ENCODE results near the gene GNB1. TPM values are rescaled to one million over a fixed set of nuclear protein-coding genes. Genes with fewer than 3 reads are reported as not detected.

GNB1 gene
- total RNA-seq, 1 donor from 2014 or later: 398 TPM

DNA sequence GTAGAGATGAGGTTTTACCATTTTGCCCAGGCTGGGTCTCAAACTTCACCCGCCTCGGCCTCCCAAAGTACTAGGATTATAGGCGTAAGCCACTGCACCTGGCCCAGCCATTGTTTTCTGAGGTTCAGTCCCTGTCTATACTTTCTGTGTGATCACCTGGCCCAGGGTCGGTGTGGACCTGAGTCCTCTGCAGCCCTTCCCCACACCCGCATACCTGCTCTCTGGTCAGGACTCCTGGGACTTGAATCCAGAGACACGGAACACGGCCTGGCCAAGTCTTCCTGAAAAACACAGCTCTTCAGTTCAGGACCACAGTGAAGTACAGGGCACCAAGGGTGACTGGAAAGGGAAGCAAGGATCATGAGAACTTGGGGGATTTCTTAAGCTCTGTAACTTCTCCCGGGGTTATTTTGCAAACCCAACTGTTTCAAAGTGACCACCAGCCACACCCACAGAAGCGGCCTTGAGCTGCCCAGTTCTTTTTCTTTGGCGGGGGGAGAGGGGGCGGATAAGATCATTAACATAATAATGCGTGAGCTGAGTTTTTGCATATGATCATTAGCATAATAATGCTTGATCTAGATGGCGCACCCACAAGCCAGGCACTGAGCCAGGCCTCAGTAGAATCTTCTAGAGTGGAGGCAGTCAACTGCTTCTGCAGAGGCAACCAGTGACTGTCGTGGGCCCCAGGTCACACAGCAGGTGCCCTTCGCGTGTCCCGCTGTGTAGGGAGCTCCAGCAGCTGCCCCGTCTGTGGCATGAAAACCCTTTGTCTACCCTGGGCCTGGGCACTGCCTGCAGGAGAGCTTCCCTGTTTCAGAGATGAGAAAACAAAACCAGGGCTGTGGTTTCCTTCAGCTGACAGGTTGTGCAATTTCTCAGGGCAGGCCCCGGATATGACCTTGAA, 110.9 kb downstream of the GNB1 start:
- Mint-ChIP-seq H3K36me3 (ENCODE audit: low read depth) (peaks cover 12% of the 10 kb centered on the region), H3K27me3 (ENCODE audit: insufficient read depth) (no peaks in the 10 kb centered on the region), H3K9me3 (no peaks in the 10 kb centered on the region), H3K27ac (peak overlapping the region; percentile 87), H3K4me3 (peak overlapping the region; percentile 78), H3K4me1 (ENCODE audit: low read depth) (peaks cover 56% of the 10 kb centered on the region)
- intact Hi-C loops (cut with micrococcal nuclease): loop anchor here (2.0 to 5.0 kb wide), 4 partner anchors 42 to 127 kb away; partner anchors contain the start of genes CDK11A and GNB1
- DNase-seq (ENCODE audit: low spot score): peak; percentile 66

DNA sequence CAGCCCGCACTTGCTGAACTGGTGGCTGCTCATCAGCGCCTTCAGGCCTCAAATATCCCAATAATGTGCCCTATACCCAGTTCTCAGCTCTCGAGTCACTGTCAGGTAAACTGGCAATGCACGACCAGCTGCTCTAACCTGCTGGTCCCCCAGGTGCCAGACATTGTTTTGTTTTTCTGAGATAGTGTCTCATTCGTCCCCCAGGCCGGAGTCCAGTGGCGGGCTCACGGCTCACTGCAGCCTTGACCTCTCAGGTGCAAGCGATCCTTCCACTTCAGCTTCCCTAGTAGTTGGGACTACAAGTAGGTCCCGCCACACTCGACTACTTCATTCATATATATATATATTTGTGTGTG, 111.6 kb downstream of the GNB1 start:
- intact Hi-C loops (cut with micrococcal nuclease): loop anchor here (2.0 to 5.0 kb wide), 2 partner anchors 43 to 54 kb away; partner anchors contain the start of gene CDK11A
- H3K27me3 Mint-ChIP-seq (ENCODE audit: insufficient read depth): no peaks in the 10 kb centered on the region
- peaks cover 56% of the 10 kb centered on the region for H3K4me1 Mint-ChIP-seq (ENCODE audit: low read depth)

DNA sequence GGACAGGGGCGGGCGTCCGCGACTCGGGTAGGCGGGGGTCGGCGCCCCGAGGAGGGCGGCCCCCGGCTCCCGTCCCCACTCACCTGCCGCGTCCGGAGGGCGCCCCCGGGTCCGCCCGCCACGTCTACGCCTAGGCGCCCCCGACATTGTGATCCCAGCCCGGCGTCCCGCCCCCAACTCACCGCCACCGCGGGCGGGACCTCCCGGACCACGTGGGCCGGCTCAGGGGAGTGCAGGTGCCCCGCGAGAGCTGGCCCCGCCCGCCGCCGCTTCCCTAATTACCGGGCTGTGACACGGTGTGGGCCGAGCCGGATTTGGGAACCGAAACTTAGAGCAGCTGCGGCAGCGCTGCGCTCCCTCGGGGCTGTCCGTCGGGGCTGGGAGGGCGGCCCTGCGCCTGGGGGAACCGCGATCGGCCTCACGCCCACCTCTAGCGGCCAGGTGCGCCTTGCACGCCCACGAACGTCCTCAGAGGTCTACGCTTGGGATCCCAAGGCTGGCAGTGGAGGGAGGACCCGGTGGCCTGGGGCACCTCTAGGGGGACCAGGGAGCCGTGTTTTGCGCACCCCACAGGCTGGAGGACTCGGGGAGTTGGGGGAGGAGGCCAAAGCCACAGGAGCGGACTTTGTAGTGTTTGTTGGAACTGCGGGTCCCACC, 112.1 kb downstream of the GNB1 start:
- H3K27me3 Mint-ChIP-seq (ENCODE audit: insufficient read depth): no peaks in the 10 kb centered on the region
- H3K4me1 Mint-ChIP-seq (ENCODE audit: low read depth): peaks cover 56% of the 10 kb centered on the region
- H3K9me3 Mint-ChIP-seq: no peaks in the 10 kb centered on the region
- intact Hi-C loops (cut with micrococcal nuclease): loop anchor here (2.0 to 5.0 kb wide), 2 partner anchors 44 to 54 kb away; partner anchors contain the start of gene CDK11A
- peak; percentile 81 for DNase-seq (ENCODE audit: low spot score)
- H3K36me3 Mint-ChIP-seq (ENCODE audit: low read depth): peaks cover 12% of the 10 kb centered on the region
- H3K27ac Mint-ChIP-seq: peak overlapping the region; percentile 87
- H3K4me3 Mint-ChIP-seq: peak overlapping the region; percentile 78

More for the DNA sequence above, 111.6 kb downstream of the GNB1 start:
- no peak for DNase-seq (ENCODE audit: low spot score)
- H3K9me3 Mint-ChIP-seq: no peaks in the 10 kb centered on the region
- peak overlapping the region; percentile 78 for H3K4me3 Mint-ChIP-seq
- H3K36me3 Mint-ChIP-seq (ENCODE audit: low read depth): peaks cover 12% of the 10 kb centered on the region
- peak overlapping the region; percentile 87 for H3K27ac Mint-ChIP-seq

DNA sequence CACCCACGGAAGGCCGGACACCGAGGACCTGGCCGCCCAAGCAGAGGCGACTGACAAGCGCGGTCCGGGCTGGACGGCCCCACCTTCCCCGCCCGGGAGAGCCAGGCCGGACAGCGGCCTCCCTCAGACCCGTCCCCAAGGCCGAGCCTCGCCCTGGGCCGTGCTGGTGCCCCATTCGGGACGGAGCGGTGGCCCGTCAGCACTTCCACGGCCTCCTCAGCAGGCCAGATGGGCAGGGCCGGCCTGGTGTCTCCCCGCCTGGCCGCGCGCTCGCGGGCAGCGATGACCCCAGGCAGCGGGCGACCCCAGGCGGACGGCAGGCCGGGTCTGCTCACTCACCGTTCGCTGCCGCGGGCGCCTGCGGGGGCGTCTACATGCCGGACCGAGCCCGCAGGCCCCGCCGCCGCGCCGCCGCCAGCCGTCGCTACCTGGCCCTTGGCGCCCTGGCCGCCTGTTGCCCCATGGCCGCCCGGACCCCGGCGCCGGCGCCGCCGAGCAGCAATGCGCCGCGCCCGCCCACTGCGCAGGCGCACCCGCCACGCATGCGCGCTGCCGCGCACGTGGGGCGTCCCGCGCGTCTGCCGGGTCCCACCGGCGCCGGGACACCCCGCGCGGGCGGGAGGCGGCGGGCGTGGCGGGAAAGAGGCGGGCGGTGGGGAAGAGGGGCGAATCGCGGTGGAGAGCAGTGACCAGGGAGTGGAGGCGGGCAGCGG, 112.8 kb downstream of the GNB1 start, which contains the start of gene NADK:
Gene NADK (minus strand): TSS at position 521 of the 713 bp plus-strand sequence. CDS start 13,064 bp downstream, outside the sequence.
- Mint-ChIP-seq H3K36me3 (ENCODE audit: low read depth) (peaks cover 12% of the 10 kb centered on the region), H3K4me3 (peak within 1 kb of the TSS; percentile 90), H3K4me1 (ENCODE audit: low read depth) (peaks cover 53% of the 10 kb centered on the region), H3K27me3 (ENCODE audit: insufficient read depth) (no peaks in the 10 kb centered on the region), H3K27ac (peak within 1 kb of the TSS; percentile 87), H3K9me3 (no peaks in the 10 kb centered on the region)
- intact Hi-C loops (cut with micrococcal nuclease): loop anchor here (2.0 to 5.0 kb wide), 2 partner anchors 44 to 53 kb away; partner anchors contain the start of gene CDK11A
- DNase-seq (ENCODE audit: low spot score): peak; percentile 81

DNA sequence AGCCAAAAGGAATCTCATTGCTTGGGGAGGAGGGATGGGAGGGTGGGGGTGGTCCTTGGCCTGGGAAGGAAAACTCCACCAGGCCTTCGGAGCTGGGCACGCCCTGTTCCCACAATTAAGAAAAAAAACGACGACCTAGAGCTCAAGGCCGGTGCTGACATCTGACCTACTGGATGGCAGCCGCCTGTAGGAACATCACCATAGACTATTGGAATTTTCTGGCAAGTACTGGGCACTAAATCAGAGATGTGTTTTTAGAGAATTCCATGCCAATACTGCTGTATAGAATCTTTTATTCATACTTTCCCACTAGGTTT, 113.3 kb downstream of the GNB1 start:
- intact Hi-C loops (cut with micrococcal nuclease): loop anchor here (5.0 kb wide), 1 partner anchor 45 kb away; no protein-coding TSS in a partner anchor
- H3K36me3 Mint-ChIP-seq (ENCODE audit: low read depth): peaks cover 15% of the 10 kb centered on the region
- peak overlapping the region; percentile 87 for H3K27ac Mint-ChIP-seq
- H3K27me3 Mint-ChIP-seq (ENCODE audit: insufficient read depth): no peaks in the 10 kb centered on the region
- DNase-seq (ENCODE audit: low spot score): no peak
- peak overlapping the region; percentile 90 for H3K4me3 Mint-ChIP-seq
- no peaks in the 10 kb centered on the region for H3K9me3 Mint-ChIP-seq
- H3K4me1 Mint-ChIP-seq (ENCODE audit: low read depth): peaks cover 50% of the 10 kb centered on the region

DNA sequence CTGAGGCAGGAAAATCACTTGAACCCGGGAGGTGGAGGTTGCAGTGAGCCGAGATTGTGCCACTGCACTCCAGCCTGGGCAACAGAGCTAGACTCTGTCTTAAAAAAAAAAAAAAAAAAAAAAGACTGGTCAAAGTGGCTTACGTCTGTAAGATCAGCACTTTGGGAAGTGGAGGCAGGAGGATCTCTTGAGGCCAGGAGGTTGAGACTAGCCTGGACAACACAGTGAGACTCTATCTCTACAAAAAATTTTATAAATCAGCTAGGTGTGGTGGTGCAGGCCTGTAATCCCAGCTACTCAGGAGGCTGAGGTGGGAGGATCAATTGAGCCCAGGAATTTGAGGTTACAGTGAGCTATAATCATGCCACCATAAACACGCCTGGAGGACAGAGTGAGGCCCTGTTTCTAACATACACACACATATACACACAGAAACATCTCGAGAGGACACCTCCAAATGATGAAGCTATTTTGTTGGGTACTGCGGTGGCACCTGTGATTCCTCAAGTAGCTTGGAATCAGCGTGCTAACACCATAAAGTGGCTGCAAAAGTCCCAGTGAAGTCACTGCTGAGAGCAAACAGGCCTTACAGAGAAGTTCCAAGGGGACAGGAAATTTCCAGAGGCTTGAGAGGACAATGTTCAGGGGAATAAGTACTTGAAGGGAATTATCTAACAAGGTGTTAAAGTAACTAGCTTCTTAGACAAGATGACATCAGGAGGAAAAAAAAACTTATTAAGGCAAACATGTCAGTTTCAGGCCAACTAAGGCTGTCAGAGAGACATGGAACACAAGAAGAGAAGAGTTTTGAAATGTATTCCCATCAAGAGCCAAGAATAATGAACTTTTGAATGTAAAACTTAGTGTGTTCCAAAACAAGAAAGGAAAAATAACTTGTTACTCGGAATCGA, 114.0 kb downstream of the GNB1 start:
- peak overlapping the region; percentile 87 for H3K27ac Mint-ChIP-seq
- H3K4me3 Mint-ChIP-seq: peak overlapping the region; percentile 90
- DNase-seq (ENCODE audit: low spot score): no peak
- no peaks in the 10 kb centered on the region for H3K27me3 Mint-ChIP-seq (ENCODE audit: insufficient read depth)
- intact Hi-C loops (cut with micrococcal nuclease): loop anchor here (5.0 kb wide), 1 partner anchor 45 kb away; no protein-coding TSS in a partner anchor
- H3K9me3 Mint-ChIP-seq: no peaks in the 10 kb centered on the region
- H3K36me3 Mint-ChIP-seq (ENCODE audit: low read depth): peaks cover 20% of the 10 kb centered on the region
- peaks cover 50% of the 10 kb centered on the region for H3K4me1 Mint-ChIP-seq (ENCODE audit: low read depth)

DNA sequence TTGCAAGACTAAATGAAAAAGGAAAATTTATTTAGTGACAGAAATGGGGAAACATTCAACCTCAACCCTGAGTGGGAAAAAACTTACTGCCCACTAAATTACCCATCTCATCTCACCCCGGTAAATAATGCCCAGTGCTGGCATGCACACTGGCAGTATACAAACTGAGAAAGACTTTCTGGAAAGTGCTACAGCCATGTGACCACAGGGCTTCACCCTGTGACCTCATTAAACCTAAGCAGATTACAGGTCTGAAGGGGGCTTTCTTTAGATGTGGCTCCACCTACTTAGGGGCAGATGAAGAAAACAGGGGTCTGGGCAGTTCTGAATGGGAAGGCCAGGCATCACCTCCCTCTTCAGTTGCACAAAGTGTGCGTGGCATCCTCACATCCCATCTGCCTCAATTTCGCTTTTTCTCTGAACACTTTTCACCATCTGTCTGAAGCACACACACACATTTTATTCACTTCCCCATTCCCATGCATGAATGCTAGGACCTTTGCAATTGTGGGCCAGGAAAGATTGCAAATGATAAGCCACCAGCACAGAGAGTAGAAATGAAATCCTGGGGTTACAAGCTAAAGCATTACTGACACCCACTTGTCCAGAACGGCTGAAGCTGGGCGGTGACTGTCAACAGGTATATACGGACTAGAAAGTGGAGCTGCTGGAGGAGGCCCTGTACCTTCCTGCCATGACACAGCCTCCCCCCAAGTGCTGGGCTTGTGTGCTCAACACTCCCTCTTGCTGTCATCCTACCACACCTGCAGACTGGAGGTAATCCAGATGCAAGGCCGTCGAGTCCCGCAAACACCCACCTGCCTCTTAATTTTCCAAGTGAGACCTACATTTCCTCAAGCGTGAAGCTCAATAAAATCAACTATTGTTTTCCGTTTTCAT, 115.3 kb downstream of the GNB1 start:
- H3K36me3 Mint-ChIP-seq (ENCODE audit: low read depth): peaks cover 25% of the 10 kb centered on the region
- no peaks in the 10 kb centered on the region for H3K27me3 Mint-ChIP-seq (ENCODE audit: insufficient read depth)
- intact Hi-C loops (cut with micrococcal nuclease): loop anchor here (5.0 kb wide), 1 partner anchor 47 kb away; no protein-coding TSS in a partner anchor
- peak overlapping the region; percentile 69 for H3K27ac Mint-ChIP-seq
- DNase-seq (ENCODE audit: low spot score): no peak
- peak overlapping the region; percentile 62 for H3K4me3 Mint-ChIP-seq
- peaks cover 5% of the 10 kb centered on the region for H3K9me3 Mint-ChIP-seq
- H3K4me1 Mint-ChIP-seq (ENCODE audit: low read depth): peaks cover 37% of the 10 kb centered on the region

DNA sequence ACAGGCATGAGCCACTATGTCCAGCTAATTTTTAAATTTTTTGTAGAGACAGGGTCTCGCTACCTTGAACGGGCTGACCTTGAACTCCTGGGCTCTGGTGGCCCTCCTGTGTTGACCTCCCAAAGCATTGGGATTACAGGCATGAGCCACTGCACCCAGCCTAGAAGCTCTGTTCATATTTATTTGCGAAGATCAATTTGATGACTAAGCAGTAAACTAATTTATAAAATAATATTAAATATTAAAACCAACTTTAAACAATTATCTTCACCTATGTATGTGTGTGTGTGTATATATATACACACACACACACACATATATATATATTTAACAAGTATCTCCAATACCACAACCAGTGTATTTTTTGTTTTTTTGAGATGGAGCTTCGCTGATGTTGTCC, 117.0 kb downstream of the GNB1 start:
- Mint-ChIP-seq H3K4me1 (ENCODE audit: low read depth) (peaks cover 22% of the 10 kb centered on the region), H3K36me3 (ENCODE audit: low read depth) (peaks cover 33% of the 10 kb centered on the region), H3K27ac (no peak overlapping the region), H3K27me3 (ENCODE audit: insufficient read depth) (no peaks in the 10 kb centered on the region), H3K9me3 (peaks cover 11% of the 10 kb centered on the region), H3K4me3 (no peak overlapping the region)
- intact Hi-C loops (cut with micrococcal nuclease): no loop called here
- no peak for DNase-seq (ENCODE audit: low spot score)

DNA sequence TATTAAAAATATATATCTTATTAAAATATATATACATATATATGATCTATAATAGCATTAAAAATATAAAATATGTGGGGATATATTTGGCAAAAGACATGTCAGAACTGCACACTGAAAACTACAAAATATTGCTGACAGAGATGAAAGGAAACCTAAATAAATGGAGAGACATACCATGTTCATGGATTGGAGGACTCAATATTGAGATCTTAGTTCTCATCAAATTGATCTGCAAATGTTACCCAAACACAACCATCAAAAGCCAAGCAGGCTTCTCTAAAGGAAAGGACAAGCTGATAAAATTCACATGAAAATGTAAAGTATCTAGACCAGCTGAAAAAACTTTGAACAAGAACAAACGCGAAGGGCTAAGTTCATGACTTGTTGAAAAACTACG, 119.8 kb downstream of the GNB1 start:
- no peak for DNase-seq (ENCODE audit: low spot score)
- Mint-ChIP-seq H3K27ac (no peak overlapping the region), H3K36me3 (ENCODE audit: low read depth) (peaks cover 40% of the 10 kb centered on the region), H3K27me3 (ENCODE audit: insufficient read depth) (no peaks in the 10 kb centered on the region), H3K9me3 (peaks cover 11% of the 10 kb centered on the region), H3K4me3 (no peak overlapping the region), H3K4me1 (ENCODE audit: low read depth) (peaks cover 11% of the 10 kb centered on the region)
- intact Hi-C loops (cut with micrococcal nuclease): no loop called here

DNA sequence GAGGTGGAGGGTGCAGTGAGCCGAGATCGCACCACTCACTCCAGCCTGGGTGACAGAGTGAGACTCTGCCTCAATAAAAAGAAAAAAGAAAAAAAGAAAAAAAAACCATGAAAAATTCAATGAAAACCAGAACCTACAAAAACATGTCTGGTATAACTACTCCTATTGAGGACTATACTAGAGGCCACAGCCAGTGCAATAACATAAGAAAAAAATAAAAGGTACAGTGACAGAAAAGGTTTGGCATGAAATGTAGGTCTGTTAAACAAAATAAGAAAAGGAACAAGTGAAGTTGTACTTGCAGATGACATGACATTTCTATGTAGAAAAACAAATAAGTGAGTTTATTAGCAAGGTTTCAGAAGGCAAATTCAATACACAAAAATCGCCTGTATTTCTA, 120.8 kb downstream of the GNB1 start:
- Mint-ChIP-seq H3K4me1 (ENCODE audit: low read depth) (peaks cover under 1% of the 10 kb centered on the region), H3K36me3 (ENCODE audit: low read depth) (peaks cover 36% of the 10 kb centered on the region), H3K27me3 (ENCODE audit: insufficient read depth) (no peaks in the 10 kb centered on the region), H3K27ac (no peak overlapping the region), H3K4me3 (no peak overlapping the region), H3K9me3 (peaks cover 11% of the 10 kb centered on the region)
- DNase-seq (ENCODE audit: low spot score): no peak
- intact Hi-C loops (cut with micrococcal nuclease): no loop called here

Data from activated T-helper 1 cell treated with anti-CD3 and anti-CD28 coated beads, Interleukin-12 subunit alpha, Interleukin-12 subunit beta, Interleukin-2, Interleukin-4 antibody, amounts not matched to agents 30 ng/mL and 10 ng/mL and 1 ng/mL, durations not matched to agents 14 hours and 24 hours and 36 hours (primary cell).